Measurements from ENCODE around the gene KEAP1.
"Not testable (repeated sequence)": the region's sequence is repeated elsewhere in the genome, so short reads cannot be mapped to it uniquely, and the experiment has no call there.

Gene KEAP1

DNA sequence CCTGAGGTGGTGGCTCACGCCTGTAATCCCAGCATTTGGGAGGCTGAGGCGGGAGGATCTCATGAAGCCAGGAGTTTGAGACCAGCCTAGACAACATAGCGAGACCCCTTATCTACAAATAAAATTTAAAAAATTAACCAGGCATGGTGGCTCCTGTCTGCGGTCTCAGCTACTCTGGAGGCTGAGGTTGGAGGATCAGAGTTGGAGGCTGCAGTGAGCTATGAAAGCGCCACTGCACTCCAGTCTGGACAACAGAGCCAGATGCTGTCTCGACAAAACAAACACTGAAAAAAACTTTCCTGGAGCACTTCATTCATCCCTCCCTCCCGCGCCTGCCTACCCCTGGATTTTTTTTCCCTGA lies 39.9 kb upstream of the KEAP1 start:
- Mint-ChIP-seq H3K9me3 (no peaks in the 10 kb centered on the region), H3K4me3 (peak overlapping the region; percentile 73 to 89 (median 88)), H3K27me3 (ENCODE audit: low read depth) (no peaks in the 10 kb centered on the region), H3K36me3 (ENCODE audit: low read depth) (peaks cover 3% of the 10 kb centered on the region), H3K27ac (peak overlapping the region; percentile 35 to 68 (median 50)), H3K4me1 (peaks cover 5% of the 10 kb centered on the region)
- TF ChIP-seq, protein P1, sequence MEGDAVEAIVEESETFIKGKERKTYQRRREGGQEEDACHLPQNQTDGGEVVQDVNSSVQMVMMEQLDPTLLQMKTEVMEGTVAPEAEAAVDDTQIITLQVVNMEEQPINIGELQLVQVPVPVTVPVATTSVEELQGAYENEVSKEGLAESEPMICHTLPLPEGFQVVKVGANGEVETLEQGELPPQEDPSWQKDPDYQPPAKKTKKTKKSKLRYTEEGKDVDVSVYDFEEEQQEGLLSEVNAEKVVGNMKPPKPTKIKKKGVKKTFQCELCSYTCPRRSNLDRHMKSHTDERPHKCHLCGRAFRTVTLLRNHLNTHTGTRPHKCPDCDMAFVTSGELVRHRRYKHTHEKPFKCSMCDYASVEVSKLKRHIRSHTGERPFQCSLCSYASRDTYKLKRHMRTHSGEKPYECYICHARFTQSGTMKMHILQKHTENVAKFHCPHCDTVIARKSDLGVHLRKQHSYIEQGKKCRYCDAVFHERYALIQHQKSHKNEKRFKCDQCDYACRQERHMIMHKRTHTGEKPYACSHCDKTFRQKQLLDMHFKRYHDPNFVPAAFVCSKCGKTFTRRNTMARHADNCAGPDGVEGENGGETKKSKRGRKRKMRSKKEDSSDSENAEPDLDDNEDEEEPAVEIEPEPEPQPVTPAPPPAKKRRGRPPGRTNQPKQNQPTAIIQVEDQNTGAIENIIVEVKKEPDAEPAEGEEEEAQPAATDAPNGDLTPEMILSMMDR (IDR thresholded peaks at IDR 0.05; ENCODE audit: unreplicated experiment in 3 of 3) = no peak

DNA sequence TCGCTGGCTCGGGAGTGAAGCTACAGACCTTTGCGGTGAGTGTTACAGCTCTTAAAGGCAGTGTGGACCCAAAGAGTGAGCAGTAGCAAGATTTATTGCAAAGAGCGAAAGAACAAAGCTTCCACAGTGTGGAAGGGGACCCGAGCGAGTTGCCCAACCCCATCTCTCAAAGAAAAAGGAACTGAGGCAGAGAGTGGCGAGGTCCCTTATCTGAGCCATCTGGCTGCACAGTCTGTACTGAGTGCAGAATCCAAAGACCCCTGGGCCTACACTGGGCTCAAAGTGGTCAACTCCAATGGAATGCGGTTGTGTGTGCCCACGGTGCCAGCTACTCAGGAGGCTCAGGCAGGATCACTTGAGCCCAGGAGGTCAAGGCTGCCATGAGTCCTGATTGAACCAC lies 35.9 kb upstream of the KEAP1 start:
- not testable (repeated sequence) for H3K27ac Mint-ChIP-seq; H3K9me3 Mint-ChIP-seq; H3K4me1 Mint-ChIP-seq; H3K36me3 Mint-ChIP-seq (ENCODE audit: low read depth); H3K27me3 Mint-ChIP-seq (ENCODE audit: low read depth)
- peak overlapping the region in 1 of 3 experiments; percentile 14 for H3K4me3 Mint-ChIP-seq

DNA sequence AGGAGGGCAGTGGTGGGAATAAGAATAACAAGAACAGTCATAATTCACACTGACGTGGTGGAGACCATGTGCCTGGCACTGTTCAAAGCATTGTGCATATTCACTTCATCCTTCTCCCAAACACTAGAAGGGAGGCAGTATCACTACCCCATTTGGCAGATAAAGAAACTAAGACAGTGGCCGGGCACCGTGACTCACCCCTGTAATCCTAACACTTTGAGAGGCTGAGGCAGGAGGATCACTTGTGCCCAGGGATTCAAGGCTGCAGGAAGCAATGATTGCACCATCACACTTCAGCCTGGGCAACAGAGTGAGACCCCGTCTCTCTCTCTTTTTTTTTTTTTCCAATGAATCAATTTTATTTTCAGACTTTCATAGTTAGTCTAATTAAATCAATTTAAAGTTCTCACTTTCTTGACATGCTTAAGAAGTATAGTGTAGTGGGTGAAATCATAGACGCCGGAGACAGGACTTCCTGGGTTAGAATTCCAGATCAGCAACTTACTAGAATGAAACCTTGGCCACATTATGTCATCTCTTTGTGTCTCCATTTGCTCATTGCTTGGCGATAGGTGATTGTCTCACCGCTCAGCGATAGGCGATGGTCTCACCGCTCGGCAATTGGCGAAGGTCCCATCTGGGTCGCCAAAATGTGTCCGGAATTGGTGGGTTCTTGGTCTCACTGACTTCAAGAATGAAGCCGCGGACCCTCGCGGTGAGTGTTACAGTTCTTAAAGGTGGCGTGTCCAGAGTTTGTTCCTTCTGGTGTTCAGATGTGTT lies 35.2 kb upstream of the KEAP1 start:
- peaks cover 5% of the 10 kb centered on the region for H3K4me1 Mint-ChIP-seq
- peak overlapping the region in 1 of 3 experiments; percentile 14 for H3K4me3 Mint-ChIP-seq
- H3K9me3 Mint-ChIP-seq = no peaks in the 10 kb centered on the region
- H3K27ac Mint-ChIP-seq = no peak overlapping the region
- no peaks in the 10 kb centered on the region for H3K36me3 Mint-ChIP-seq (ENCODE audit: low read depth)
- TF ChIP-seq, protein P1 (IDR thresholded peaks at IDR 0.05; ENCODE audit: unreplicated experiment in 3 of 3) = no peak
- no peaks in the 10 kb centered on the region for H3K27me3 Mint-ChIP-seq (ENCODE audit: low read depth)

DNA sequence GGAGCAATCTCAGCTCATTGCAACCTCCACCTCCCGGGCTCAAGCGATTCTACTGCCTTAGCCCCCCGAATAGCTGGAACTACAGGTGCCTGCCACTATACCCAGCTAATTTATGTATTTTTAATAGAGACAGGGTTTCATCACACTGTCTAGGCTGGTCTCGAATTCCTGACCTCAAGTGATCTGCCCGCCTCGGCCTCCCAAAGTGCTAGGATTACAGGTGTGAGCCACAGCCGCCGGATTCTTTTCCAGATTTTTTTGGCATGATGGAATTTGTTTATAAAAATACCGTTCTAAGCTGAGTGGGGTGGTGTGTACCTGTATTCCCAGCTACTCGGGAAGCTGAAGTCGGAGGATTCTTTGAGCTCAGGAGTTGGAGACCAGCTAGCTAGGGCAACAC lies 34.5 kb upstream of the KEAP1 start:
- peaks cover 6% of the 10 kb centered on the region for H3K4me1 Mint-ChIP-seq

DNA sequence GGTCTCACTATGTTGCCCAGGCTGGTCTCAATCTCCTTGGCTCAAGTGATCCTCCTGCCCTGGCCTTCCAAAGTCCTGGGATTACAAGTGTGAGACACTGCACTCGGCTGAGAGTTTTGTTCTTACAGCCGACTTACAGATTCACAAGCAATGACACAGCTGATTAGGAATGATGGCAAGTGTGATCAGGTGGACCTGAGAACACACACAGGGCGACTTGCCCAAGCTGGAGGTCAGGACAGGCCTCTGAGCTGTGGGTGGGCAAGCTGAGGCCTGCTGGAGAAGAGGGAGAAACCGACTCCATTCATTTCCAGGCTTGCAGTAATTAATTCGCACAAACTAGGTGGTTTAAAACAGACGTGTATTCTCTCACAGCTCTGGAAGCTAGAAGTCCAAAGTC lies 32.5 kb upstream of the KEAP1 start:
- Mint-ChIP-seq H3K36me3 (ENCODE audit: low read depth) (no peaks in the 10 kb centered on the region), H3K27ac (no peak overlapping the region)

More for the DNA sequence above, 34.5 kb upstream of the KEAP1 start:
- TF ChIP-seq, protein P1 (IDR thresholded peaks at IDR 0.05; ENCODE audit: unreplicated experiment in 3 of 3) = no peak
- no peaks in the 10 kb centered on the region for H3K9me3 Mint-ChIP-seq
- no peak overlapping the region for H3K4me3 Mint-ChIP-seq
- H3K27ac Mint-ChIP-seq = no peak overlapping the region
- H3K36me3 Mint-ChIP-seq (ENCODE audit: low read depth) = no peaks in the 10 kb centered on the region
- H3K27me3 Mint-ChIP-seq (ENCODE audit: low read depth) = no peaks in the 10 kb centered on the region

DNA sequence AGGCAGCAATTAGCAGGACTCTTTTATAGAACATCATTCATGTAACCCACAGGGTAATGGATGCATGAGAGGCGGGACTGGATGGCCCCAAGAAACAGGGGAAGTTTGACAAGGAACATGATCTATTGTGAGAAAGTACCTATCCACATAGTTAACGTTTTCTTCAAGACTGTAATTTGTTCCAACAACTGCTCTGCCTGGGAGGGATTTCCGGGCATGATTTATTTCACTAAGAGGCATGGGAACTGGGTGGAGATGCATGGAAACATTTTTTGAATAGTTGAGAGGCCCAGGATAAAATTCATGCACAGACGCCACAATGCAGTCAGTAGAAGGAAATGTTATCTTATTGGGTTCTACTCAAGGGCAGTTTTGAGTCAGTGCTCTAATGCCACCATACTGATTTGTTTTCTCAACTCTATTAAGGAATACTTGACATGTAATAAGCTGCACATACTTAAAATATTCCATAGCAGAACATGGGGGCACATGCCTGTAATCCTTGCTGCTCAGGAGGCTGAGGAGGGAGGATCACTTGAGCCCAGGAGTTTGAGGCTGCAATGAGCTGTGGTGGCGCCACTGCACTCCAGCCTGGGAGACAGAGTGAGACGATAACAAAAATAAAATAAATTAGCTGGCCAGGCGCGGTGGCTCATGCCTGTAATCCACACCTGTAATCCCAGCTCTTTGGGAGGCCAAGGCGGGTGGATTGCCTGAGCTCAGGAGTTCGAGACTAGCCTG lies 30.7 kb upstream of the KEAP1 start:
- peaks cover 6% of the 10 kb centered on the region for H3K4me1 Mint-ChIP-seq
- H3K27me3 Mint-ChIP-seq (ENCODE audit: low read depth) = no peaks in the 10 kb centered on the region
- TF ChIP-seq, protein P1 (IDR thresholded peaks at IDR 0.05; ENCODE audit: unreplicated experiment in 3 of 3) = no peak
- H3K9me3 Mint-ChIP-seq = peaks cover 3% of the 10 kb centered on the region
- peak overlapping the region; percentile 59 to 91 (median 79) for H3K27ac Mint-ChIP-seq
- H3K36me3 Mint-ChIP-seq (ENCODE audit: low read depth) = no peaks in the 10 kb centered on the region
- H3K4me3 Mint-ChIP-seq = no peak overlapping the region

More for the DNA sequence above, 32.5 kb upstream of the KEAP1 start:
- H3K9me3 Mint-ChIP-seq = peaks cover 3% of the 10 kb centered on the region
- no peak overlapping the region for H3K4me3 Mint-ChIP-seq
- H3K4me1 Mint-ChIP-seq = peaks cover 6% of the 10 kb centered on the region
- H3K27me3 Mint-ChIP-seq (ENCODE audit: low read depth) = no peaks in the 10 kb centered on the region
- TF ChIP-seq, protein P1 (IDR thresholded peaks at IDR 0.05; ENCODE audit: unreplicated experiment in 3 of 3) = no peak

All from nephron (organoid).